Lower lobe of right lung (tissue), 2 donors: Measurements from ENCODE around the gene C1orf87. TPM values are rescaled to one million over a fixed set of nuclear protein-coding genes. Genes with fewer than 3 reads are reported as not detected.

Experiments used
- ATAC-seq, 2 donors: fragments of 200-7000 bp; cut with Tn5 transposase; one replicate each; pipeline ENCODE4 v1.9.1; 2020 to 2022; ENCODE audit warnings: mild to moderate bottlenecking in 2 of 2, moderate library complexity in 2 of 2
- DNase-seq: peaks from one replicate; pipeline ENCODE4 v3.0.0-alpha.2; 2020
- H3K27ac ChIP-seq: fragments of 200-600 bp; one replicate; pipeline ENCODE4 v1.8.0; 2022
- H3K27me3 ChIP-seq: fragments of 200-600 bp; one replicate; pipeline ENCODE4 v1.8.0; 2022; ENCODE audit warnings: low read depth
- H3K36me3 ChIP-seq: fragments of 200-600 bp; one replicate; pipeline ENCODE4 v1.8.0; 2022; ENCODE audit warnings: mild to moderate bottlenecking
- H3K4me1 ChIP-seq: fragments of 200-600 bp; one replicate; pipeline ENCODE4 v1.8.0; 2022
- H3K4me3 ChIP-seq: fragments of 200-600 bp; one replicate; pipeline ENCODE4 v1.8.0; 2022; ENCODE audit warnings: mild to moderate bottlenecking
- H3K9me3 ChIP-seq: fragments of 200-600 bp; one replicate; pipeline ENCODE4 v1.8.0; 2022
- intact Hi-C: fragments of 100-400 bp; cut with DNase I; formaldehyde crosslinking; loops from one replicate; pipeline ENCODE4 v1.11.0; 2022
- total RNA-seq: library from RNA; stranded (reverse); fragmentation: NEBNext Ultra II Directional; extraction: Animal tissue kit (Norgen Biotek cat#: 25700); gene quantifications from one replicate; pipeline ENCODE4 v1.2.1, GENCODE V29; 2021
- TF ChIP-seq, protein P1 (sequence below): fragments of 200-600 bp; IDR thresholded peaks from one replicate; pipeline ENCODE4 v1.8.0; 2022; ENCODE audit warnings: antibody characterized with exemption, mild to moderate bottlenecking
- donor health status: DM: no; HTN: yes; CAD: no; lungs with severe emphysema.

C1orf87 gene
- total RNA-seq, 1 donor from 2014 or later, result 7.4 TPM

- H3K27ac ChIP-seq, result no peak overlapping the region
- ATAC-seq, result no peak
- H3K4me3 ChIP-seq, result no peak overlapping the region
- TF ChIP-seq, protein P1, sequence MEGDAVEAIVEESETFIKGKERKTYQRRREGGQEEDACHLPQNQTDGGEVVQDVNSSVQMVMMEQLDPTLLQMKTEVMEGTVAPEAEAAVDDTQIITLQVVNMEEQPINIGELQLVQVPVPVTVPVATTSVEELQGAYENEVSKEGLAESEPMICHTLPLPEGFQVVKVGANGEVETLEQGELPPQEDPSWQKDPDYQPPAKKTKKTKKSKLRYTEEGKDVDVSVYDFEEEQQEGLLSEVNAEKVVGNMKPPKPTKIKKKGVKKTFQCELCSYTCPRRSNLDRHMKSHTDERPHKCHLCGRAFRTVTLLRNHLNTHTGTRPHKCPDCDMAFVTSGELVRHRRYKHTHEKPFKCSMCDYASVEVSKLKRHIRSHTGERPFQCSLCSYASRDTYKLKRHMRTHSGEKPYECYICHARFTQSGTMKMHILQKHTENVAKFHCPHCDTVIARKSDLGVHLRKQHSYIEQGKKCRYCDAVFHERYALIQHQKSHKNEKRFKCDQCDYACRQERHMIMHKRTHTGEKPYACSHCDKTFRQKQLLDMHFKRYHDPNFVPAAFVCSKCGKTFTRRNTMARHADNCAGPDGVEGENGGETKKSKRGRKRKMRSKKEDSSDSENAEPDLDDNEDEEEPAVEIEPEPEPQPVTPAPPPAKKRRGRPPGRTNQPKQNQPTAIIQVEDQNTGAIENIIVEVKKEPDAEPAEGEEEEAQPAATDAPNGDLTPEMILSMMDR, result no peak
- no peaks in the 10 kb centered on the region for H3K36me3 ChIP-seq
- H3K4me1 ChIP-seq, result no peaks in the 10 kb centered on the region
- intact Hi-C loops, result no loop called here
- H3K9me3 ChIP-seq, result peaks cover 8% of the 10 kb centered on the region
- no peak for DNase-seq
- H3K27me3 ChIP-seq, result no peaks in the 10 kb centered on the region
Observed at GRCh38 chr1:60051191-60051590, 22.4 kb downstream of the C1orf87 start.

GRCh38 chr1:60049188-60049587, 24.4 kb downstream of the C1orf87 start:
- H3K9me3 ChIP-seq, result peaks cover 8% of the 10 kb centered on the region
- DNase-seq, result no peak

GRCh38 chr1:60044881-60045280, 28.7 kb downstream of the C1orf87 start:
- no peak overlapping the region for H3K27ac ChIP-seq
- H3K36me3 ChIP-seq, result no peaks in the 10 kb centered on the region
- no peaks in the 10 kb centered on the region for H3K27me3 ChIP-seq
- H3K4me3 ChIP-seq, result no peak overlapping the region
- intact Hi-C loops, result no loop called here
- H3K9me3 ChIP-seq, result peaks cover 8% of the 10 kb centered on the region
- no peaks in the 10 kb centered on the region for H3K4me1 ChIP-seq
- TF ChIP-seq, protein P1, result no peak
- no peak for ATAC-seq
- DNase-seq, result no peak

More at GRCh38 chr1:60049188-60049587, 24.4 kb downstream of the C1orf87 start:
- H3K4me3 ChIP-seq, result no peak overlapping the region
- H3K27ac ChIP-seq, result no peak overlapping the region
- H3K36me3 ChIP-seq, result no peaks in the 10 kb centered on the region
- ATAC-seq, result no peak
- H3K27me3 ChIP-seq, result no peaks in the 10 kb centered on the region
- intact Hi-C loops, result no loop called here
- TF ChIP-seq, protein P1, result no peak
- H3K4me1 ChIP-seq, result no peaks in the 10 kb centered on the region

GRCh38 chr1:60041783-60042182, 31.8 kb downstream of the C1orf87 start:
- TF ChIP-seq, protein P1, result no peak
- intact Hi-C loops, result no loop called here
- H3K4me1 ChIP-seq, result no peaks in the 10 kb centered on the region

GRCh38 chr1:60037669-60038068, 35.9 kb downstream of the C1orf87 start:
- H3K27me3 ChIP-seq, result no peaks in the 10 kb centered on the region
- H3K27ac ChIP-seq, result no peak overlapping the region
- H3K4me1 ChIP-seq, result no peaks in the 10 kb centered on the region
- intact Hi-C loops, result no loop called here
- H3K36me3 ChIP-seq, result no peaks in the 10 kb centered on the region
- H3K9me3 ChIP-seq, result no peaks in the 10 kb centered on the region
- TF ChIP-seq, protein P1, result no peak
- DNase-seq, result no peak
- no peak for ATAC-seq
- H3K4me3 ChIP-seq, result no peak overlapping the region

More at GRCh38 chr1:60041783-60042182, 31.8 kb downstream of the C1orf87 start:
- ATAC-seq (no peak), DNase-seq (no peak)
- H3K9me3 ChIP-seq, result no peaks in the 10 kb centered on the region
- no peaks in the 10 kb centered on the region for H3K36me3 ChIP-seq
- H3K4me3 ChIP-seq, result no peak overlapping the region
- no peaks in the 10 kb centered on the region for H3K27me3 ChIP-seq
- no peak overlapping the region for H3K27ac ChIP-seq
